GM18517 (cell line): ENCODE measurements around the gene ZNF230.

Experiments used
- ATAC-seq: cut with Tn5 transposase; IDR thresholded peaks from one replicate; pipeline ENCODE4 v1.9.1; 2021; ENCODE audit warnings: mild to moderate bottlenecking, moderate library complexity; ENCODE audit not compliant: unreplicated experiment

Gene ZNF230

GRCh38 chr19:44002566-44003460 lies at the start of gene ZNF230:
Gene ZNF230, plus strand, starts transcription at chr19:44002957. Its CDS starts 4,122 bp downstream, at chr19:44007079.
- peak; percentile 93 for ATAC-seq

DNA sequence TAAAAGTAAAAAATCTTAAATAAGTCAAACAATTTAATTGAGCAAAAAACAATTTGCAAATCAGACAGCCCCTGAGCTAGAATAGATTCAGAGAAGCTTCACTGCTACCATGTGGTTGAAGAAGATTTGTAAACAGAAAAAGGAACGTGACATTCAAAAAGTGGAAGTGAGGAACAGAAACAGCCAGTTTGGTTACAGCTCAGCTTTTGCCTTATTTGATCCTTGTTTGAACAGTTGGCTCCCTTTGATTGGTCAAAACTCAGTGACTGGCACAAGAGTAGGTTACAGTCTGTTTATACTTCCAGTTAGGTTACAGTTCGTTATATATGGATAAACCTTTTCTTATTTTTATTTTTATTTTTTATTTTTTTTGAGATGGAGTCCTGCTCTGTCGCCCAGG lies 45.9 kb upstream of the ZNF230 start:
- ATAC-seq, result no peak

GRCh38 chr19:43957891-43958290 lies 44.9 kb upstream of the ZNF230 start:
- no peak for ATAC-seq

- no peak for ATAC-seq
These were observed 42.3 kb upstream of the ZNF230 start for GRCh38 chr19:43960411-43960810.

DNA sequence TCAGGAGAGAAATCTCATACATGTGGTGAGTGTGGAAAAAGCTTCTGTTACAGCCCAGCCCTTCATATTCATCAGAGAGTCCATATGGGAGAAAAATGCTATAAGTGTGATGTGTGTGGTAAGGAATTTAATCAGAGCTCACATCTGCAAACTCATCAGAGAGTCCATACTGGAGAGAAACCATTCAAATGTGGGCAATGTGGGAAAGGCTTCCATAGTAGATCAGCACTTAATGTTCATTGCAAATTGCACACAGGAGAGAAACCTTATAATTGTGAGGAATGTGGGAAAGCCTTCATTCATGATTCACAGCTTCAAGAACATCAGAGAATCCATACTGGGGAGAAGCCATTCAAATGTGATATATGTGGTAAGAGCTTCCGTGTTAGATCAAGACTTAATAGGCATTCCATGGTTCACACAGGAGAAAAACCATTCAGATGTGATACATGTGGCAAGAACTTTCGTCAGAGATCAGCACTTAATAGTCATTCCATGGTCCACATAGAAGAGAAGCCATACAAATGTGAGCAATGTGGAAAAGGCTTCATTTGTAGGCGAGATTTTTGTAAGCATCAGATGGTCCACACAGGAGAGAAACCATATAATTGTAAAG lies 36.6 kb upstream of the ZNF230 start:
- ATAC-seq, result no peak

DNA sequence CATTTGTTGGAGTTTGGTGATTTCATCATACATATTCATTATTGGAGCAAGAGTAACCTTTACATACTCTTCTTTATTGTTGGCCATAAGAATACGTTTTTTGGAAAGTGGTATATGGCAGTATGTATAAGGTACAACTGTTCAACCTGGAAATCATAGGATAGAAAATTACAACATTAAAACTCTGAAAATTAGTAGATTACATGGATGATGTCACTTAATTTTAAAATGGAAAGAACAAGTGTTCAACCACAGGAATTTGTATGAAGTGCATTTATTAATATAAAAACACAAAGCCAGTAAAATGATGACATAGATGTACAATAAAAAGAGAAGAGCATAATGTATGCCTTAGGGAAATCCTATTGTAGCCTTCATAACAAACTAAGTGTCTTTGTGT lies 26.0 kb upstream of the ZNF230 start:
- no peak for ATAC-seq

DNA sequence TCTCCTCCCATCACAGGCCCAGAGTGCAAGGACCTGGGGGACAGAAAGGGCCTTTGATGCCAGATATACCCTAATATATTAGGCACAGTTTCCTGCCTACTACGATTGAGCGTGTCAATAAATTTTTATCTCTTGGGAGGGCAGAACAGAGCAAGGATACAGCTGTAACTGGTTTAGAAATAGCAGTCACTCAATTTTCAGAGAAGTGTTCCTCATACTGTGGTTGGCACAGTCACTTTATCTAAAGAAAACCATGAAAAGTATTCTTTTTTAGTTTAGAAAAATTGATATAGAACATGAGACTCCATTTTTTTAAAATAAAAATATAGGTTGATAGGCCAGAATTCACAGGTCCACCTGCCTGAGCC lies 19.2 kb upstream of the ZNF230 start:
- no peak for ATAC-seq

DNA sequence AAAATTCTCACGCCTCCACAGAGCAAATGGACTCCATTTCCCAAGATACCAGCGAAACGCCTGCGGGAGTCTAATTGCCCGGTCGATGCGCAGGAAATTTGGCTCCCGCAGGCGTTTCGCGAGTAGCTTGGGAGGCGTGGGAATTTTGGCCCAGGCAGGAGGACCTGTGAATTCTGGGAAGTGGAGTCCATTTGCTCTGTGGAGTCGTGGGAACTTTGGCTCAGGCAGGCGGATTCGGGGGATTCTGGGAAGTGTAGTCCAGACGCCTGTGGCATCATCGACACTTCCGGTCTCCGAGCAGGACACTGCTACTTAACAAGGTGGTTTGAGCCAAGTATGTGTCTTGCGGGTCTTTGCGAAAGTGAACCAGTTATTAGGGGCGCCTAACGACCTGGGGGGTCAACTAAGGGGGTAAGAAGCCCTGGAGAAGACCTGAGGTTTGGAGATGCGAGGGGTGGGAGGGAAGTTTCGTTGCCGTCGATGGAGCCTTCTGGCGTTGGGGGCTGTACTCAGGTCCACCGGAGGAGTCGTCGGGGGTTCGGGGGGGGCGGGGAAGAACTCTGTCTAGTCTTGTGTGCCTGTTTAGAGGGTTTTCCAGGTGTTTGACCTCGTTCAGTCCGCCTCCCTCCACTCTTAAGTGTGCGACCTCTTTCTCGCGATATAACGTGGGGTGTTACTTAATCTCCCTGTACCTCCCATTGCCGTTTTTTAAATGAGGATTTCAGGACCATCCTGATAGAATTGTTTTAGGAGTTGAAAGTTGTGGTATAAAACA lies 18.7 kb upstream of the ZNF230 start, which contains the start of gene ZNF155:
ZNF155 (plus strand) TSS at position 277 of the 775 bp plus-strand sequence. CDS start 4,356 bp downstream, outside the sequence.
- ATAC-seq, result no peak

- ATAC-seq, result no peak
These were observed 18.1 kb upstream of the ZNF230 start for GRCh38 chr19:43984687-43985000.

DNA sequence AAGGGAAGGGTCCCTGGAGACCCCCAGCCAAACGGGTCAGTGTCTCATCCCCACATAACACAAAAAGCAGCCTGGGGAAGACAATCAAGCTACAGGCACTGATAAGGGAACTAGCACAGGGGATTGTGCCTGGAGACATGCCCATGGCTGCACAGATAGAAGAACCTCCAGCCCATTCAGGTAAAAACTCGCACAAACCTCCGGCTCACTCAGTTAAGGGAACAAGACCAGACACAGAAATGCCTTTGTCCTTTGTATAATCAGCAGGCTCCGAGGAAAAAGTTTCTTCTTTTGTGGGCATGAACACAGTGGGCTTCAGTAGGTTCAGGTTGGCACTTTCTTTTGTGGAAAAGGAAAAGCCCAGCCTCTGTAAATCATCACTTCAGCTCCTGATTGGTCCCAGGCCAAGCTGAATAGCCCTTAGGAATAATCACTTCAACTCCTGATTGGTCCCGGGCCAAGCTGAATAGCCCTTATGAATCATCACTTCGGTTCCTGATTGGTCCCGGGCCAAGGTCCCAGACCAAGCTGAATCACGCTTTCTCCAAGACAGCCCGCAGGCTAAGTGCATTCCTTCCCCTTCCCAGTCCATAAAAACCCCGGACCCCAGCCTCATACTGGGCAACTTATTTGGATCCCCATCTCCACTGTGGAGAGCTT lies 5.0 kb upstream of the ZNF230 start:
- no peak for ATAC-seq

- ATAC-seq, result no peak
These were observed 568 bp upstream of the ZNF230 start for GRCh38 chr19:44002212-44002565.

GRCh38 chr19:44003461-44004009 lies 778 bp downstream of the ZNF230 start:
- peak; percentile 31 for ATAC-seq

- ATAC-seq, result no peak
These were observed 3.2 kb downstream of the ZNF230 start for GRCh38 chr19:44005973-44006372.

- ATAC-seq, result no peak
These were observed 4.7 kb downstream of the ZNF230 start for GRCh38 chr19:44007473-44007872.

GRCh38 chr19:44010468-44010867 lies 7.7 kb downstream of the ZNF230 start:
- no peak for ATAC-seq

GRCh38 chr19:44019498-44019897 lies 16.7 kb downstream of the ZNF230 start:
- ATAC-seq, result no peak

- ATAC-seq, result no peak
These were observed 18.5 kb downstream of the ZNF230 start for GRCh38 chr19:44021221-44021620.

DNA sequence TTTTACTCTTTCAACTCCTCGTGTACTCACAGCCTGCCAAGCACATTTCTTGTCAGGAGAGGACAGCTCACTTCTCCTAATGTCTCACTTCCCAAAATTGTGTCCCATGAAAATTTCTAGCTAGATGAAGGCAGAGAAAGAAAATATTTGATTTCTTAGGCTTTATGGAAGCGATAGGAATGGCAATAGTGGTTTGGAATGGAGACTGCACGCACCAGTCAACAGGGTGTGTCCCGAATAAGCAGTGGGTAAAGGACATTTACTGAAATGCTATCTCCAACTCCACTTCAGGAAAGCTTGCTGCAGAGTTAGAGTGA lies 22.1 kb downstream of the ZNF230 start:
- no peak for ATAC-seq

- ATAC-seq, result peak; percentile 89
These were observed 22.6 kb downstream of the ZNF230 start, which contains the start of gene ZNF222 for GRCh38 chr19:44025217-44025936. Gene ZNF222, plus strand, starts transcription at chr19:44025379. Its CDS starts 58 bp downstream, at chr19:44025437.

DNA sequence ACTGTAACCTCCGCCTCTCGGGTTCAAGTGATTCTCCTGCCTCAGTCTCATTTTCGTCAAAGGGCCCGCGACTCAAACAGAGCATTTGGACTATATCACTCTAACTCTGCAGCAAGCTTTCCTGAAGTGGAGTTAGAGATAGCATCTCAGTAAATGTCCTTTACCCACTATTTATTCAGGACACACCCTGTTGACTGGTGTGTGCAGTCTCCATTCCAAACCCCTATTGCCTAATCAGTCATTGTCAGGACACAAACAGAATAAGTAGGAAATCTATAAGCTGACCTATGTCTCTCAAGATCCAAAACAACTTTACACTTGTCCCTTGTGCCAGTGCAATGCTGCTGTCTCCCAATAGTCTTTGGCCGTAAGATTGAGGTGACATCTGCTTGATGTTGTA lies 23.9 kb downstream of the ZNF230 start:
- no peak for ATAC-seq
